Measurements from ENCODE around the gene CYB561.
"Not testable (repeated sequence)": the region's sequence is repeated elsewhere in the genome, so short reads cannot be mapped to it uniquely, and the experiment has no call there.

Gene CYB561

GRCh38 chr17:63478814-63479494 is 32.8 kb upstream of the CYB561 start:
- peak; percentile 80 for DNase-seq

- peak; percentile 76 for DNase-seq
Measured at GRCh38 chr17:63477480-63478440, 31.7 kb upstream of the CYB561 start.

GRCh38 chr17:63476854-63477479 is 30.9 kb upstream of the CYB561 start, which contains the start of gene ACE:
Gene ACE, plus strand, starts transcription at chr17:63477061. Its CDS starts 34 bp downstream, at chr17:63477095.
- DNase-seq = peak; percentile 86

GRCh38 chr17:63476459-63476853 is 30.4 kb upstream of the CYB561 start:
- peak; percentile 74 for DNase-seq

GRCh38 chr17:63475491-63476412 is 29.6 kb upstream of the CYB561 start:
- DNase-seq = no peak

- DNase-seq = no peak
Measured at GRCh38 chr17:63474586-63475460, 28.7 kb upstream of the CYB561 start.

- DNase-seq = peak; percentile 33
Measured at GRCh38 chr17:63474174-63474573, 28.1 kb upstream of the CYB561 start.

- not testable (repeated sequence) for DNase-seq
Measured at GRCh38 chr17:63468099-63468498, 22.0 kb upstream of the CYB561 start.

- no peak for DNase-seq
Measured at GRCh38 chr17:63464691-63465236, 18.7 kb upstream of the CYB561 start.

GRCh38 chr17:63463771-63464170 is 17.7 kb upstream of the CYB561 start:
- no peak for DNase-seq

GRCh38 chr17:63460018-63460417 is 13.9 kb upstream of the CYB561 start:
- DNase-seq = no peak

- DNase-seq = no peak
Measured at GRCh38 chr17:63458478-63458877, 12.4 kb upstream of the CYB561 start.

GRCh38 chr17:63455417-63455816 is 9.3 kb upstream of the CYB561 start:
- no peak for DNase-seq

- DNase-seq = no peak
Measured at GRCh38 chr17:63454915-63455314, 8.8 kb upstream of the CYB561 start.

- not testable (repeated sequence) for DNase-seq
Measured at GRCh38 chr17:63454357-63454756, 8.3 kb upstream of the CYB561 start.

GRCh38 chr17:63452962-63453551 is 7.0 kb upstream of the CYB561 start:
- no peak for DNase-seq

GRCh38 chr17:63452046-63452961 is 6.2 kb upstream of the CYB561 start:
- DNase-seq = no peak

- DNase-seq = no peak
Measured at GRCh38 chr17:63451150-63451549, 5.0 kb upstream of the CYB561 start.

- DNase-seq = no peak
Measured at GRCh38 chr17:63450551-63450950, 4.4 kb upstream of the CYB561 start.
